HCT116 (cell line): ENCODE data around the gene C2orf80. TPM values are rescaled to one million over a fixed set of nuclear protein-coding genes. Genes with fewer than 3 reads are reported as not detected.
"Not testable (repeated sequence)": the region's sequence is repeated elsewhere in the genome, so short reads cannot be mapped to it uniquely, and the experiment has no call there.

ENCODE experiments used
- ATAC-seq: fragments of 200-7000 bp; cut with Tn5 transposase; 2 replicates; pipeline ENCODE4 v1.9.1; 2020; ENCODE audit warnings: mild to moderate bottlenecking, moderate library complexity
- BruUV-seq: library from RNA; stranded (reverse); fragments of 400-500 nt; replicated peaks from 2 replicates; lab custom pipeline; 2021; lab: Mats Ljungman, UMichigan
- CTCF ChIA-PET: fragments of 300-600 bp; sonication (Branson Sonifier 250); formaldehyde crosslinking; loops from one replicate; lab custom pipeline; 2021; ENCODE audit warnings: antibody characterized with exemption; lab: Charles Lee
- POLR2A ChIA-PET: fragments of 300-600, 350-600 bp; sonication (Branson Sonifier 250); formaldehyde crosslinking; loops from one replicate; lab custom pipeline; 2021; ENCODE audit warnings: antibody characterized with exemption; lab: Charles Lee
- RAD21 ChIA-PET, 2 experiments: fragments of 300-600 bp; sonication (Branson Sonifier 250); formaldehyde crosslinking; loops; one replicate each; lab custom pipeline; 2023; ENCODE audit warnings: low total read pairs in 2 of 2; ENCODE audit not compliant: uncharacterized antibody in 2 of 2, unreplicated experiment in 2 of 2, low non-redundant PET in 1 of 2; lab: Charles Lee
- DNase-seq: peaks from one replicate; pipeline ENCODE4 v3.0.0-alpha.2; 2010; ENCODE audit warnings: low read depth, low spot score
- H2AFZ ChIP-seq: fragments of 200-600 bp; shearing (Covaris generic), sonication (generic); 2 replicates; pipeline ENCODE4 v1.6.1; 2017; ENCODE audit warnings: low read depth, mixed run types, mixed read lengths, antibody characterized with exemption, low read length; ENCODE audit not compliant: poor library complexity, severe bottlenecking
- H3K27ac ChIP-seq: 2 replicates; pipeline ENCODE4 v1.5.1; 2012; ENCODE audit warnings: low read depth, low read length
- H3K27me3 ChIP-seq: fragments of 200-600 bp; sonication (generic); 2 replicates; pipeline ENCODE4 v1.6.1; 2016; ENCODE audit warnings: mixed run types, low read length, mixed read lengths; ENCODE audit not compliant: insufficient read depth
- H3K36me3 ChIP-seq, 2 experiments: fragments of 200-500 bp in 1 of 2; fragments of 200-600 bp in 1 of 2; sonication (Bioruptor generic) in 1 of 2; sonication (generic) in 1 of 2; 2 replicates each; pipeline versions ENCODE4 v1.5.1 to v1.6.1; 2014 to 2016; ENCODE audit warnings: low read length in 2 of 2, inconsistent platforms in 1 of 2, mixed read lengths in 1 of 2, mixed run types in 1 of 2; ENCODE audit not compliant: insufficient read depth in 2 of 2, control insufficient read depth in 1 of 2
- H3K4me1 ChIP-seq, 2 experiments: fragments of 200-600 bp in 1 of 2; sonication (generic) in 1 of 2; 2 replicates each; pipeline versions ENCODE4 v1.5.1 to v1.6.1; 2012 to 2017; ENCODE audit warnings: low read length in 2 of 2, inconsistent platforms in 1 of 2, mild to moderate bottlenecking in 1 of 2, mixed read lengths in 1 of 2, mixed run types in 1 of 2, moderate library complexity in 1 of 2; ENCODE audit not compliant: insufficient read depth in 2 of 2, control insufficient read depth in 1 of 2
- H3K4me2 ChIP-seq: fragments of 200-600 bp; sonication (generic); 2 replicates; pipeline ENCODE4 v1.6.1; 2017; ENCODE audit warnings: mixed run types, low read length, mixed read lengths
- H3K4me3 ChIP-seq, 2 experiments: fragments of 200-600 bp in 1 of 2; sonication (generic) in 1 of 2; replicated peaks in 1 of 2; 2 replicates each; pipeline ENCODE4 v1.5.1; 2011 to 2016; ENCODE audit warnings: low read length in 2 of 2, control low read depth in 1 of 2, low read depth in 1 of 2, mild to moderate bottlenecking in 1 of 2, mixed read lengths in 1 of 2, mixed run types in 1 of 2
- H3K79me2 ChIP-seq: fragments of 200-600 bp; sonication (generic); 2 replicates; pipeline ENCODE4 v1.6.1; 2017; ENCODE audit warnings: mild to moderate bottlenecking, mixed run types, low read length, moderate library complexity, mixed read lengths; ENCODE audit not compliant: insufficient read depth
- H3K9ac ChIP-seq: fragments of 200-600 bp; sonication (generic); 2 replicates; pipeline ENCODE4 v1.6.1; 2016; ENCODE audit warnings: low read length, mixed read lengths
- H3K9me2 ChIP-seq: fragments of 200-600 bp; sonication (generic), shearing (Covaris generic); 2 replicates; pipeline ENCODE4 v1.6.1; 2017; ENCODE audit warnings: mixed run types, mild to moderate bottlenecking, moderate library complexity; ENCODE audit not compliant: insufficient read depth
- H3K9me3 ChIP-seq, 2 experiments: fragments of 200-500 bp in 1 of 2; fragments of 200-600 bp in 1 of 2; sonication (Bioruptor generic) in 1 of 2; sonication (generic) in 1 of 2; 2 replicates each; pipeline ENCODE4 v1.6.1; 2014 to 2017; ENCODE audit warnings: low read length in 2 of 2, mixed read lengths in 2 of 2, inconsistent platforms in 1 of 2, low read depth in 1 of 2, mild to moderate bottlenecking in 1 of 2, mixed run types in 1 of 2, moderate library complexity in 1 of 2; ENCODE audit not compliant: control insufficient read depth in 1 of 2, insufficient read depth in 1 of 2
- H4K20me1 ChIP-seq: fragments of 200-600 bp; sonication (generic), shearing (Covaris generic); 2 replicates; pipeline ENCODE4 v1.6.1; 2017; ENCODE audit warnings: mixed run types, mild to moderate bottlenecking, moderate library complexity; ENCODE audit not compliant: insufficient read depth
- CBX3 ChIP-seq: IDR thresholded peaks from 2 replicates; pipeline ENCODE4 v1.6.1; 2012; ENCODE audit warnings: low read depth
- EGR1 ChIP-seq: IDR thresholded peaks from 2 replicates; pipeline ENCODE4 v1.6.1; 2012; ENCODE audit warnings: low read depth
- EZH2 ChIP-seq: fragments of 200-600 bp; sonication (generic); IDR thresholded peaks from 2 replicates; pipeline ENCODE4 v1.6.1; 2017; ENCODE audit warnings: antibody characterized with exemption, mixed run types
- EZH2phosphoT487 ChIP-seq: fragments of 200-600 bp; IDR thresholded peaks from 2 replicates; pipeline ENCODE4 v1.6.1; 2018; ENCODE audit warnings: antibody characterized with exemption, borderline replicate concordance
- FOSL1 ChIP-seq: IDR thresholded peaks from 2 replicates; pipeline ENCODE4 v1.6.1; 2012; ENCODE audit warnings: low read depth
- JUND ChIP-seq: IDR thresholded peaks from 2 replicates; pipeline ENCODE4 v1.6.1; 2012
- POLR2A ChIP-seq: IDR thresholded peaks from 2 replicates; pipeline ENCODE4 v1.7.0; 2011; ENCODE audit warnings: borderline replicate concordance; ENCODE audit not compliant: insufficient read depth, insufficient read length; ENCODE audit errors: extremely low read depth
- POLR2AphosphoS5 ChIP-seq: IDR thresholded peaks from 2 replicates; pipeline ENCODE4 v1.6.1; 2011; ENCODE audit warnings: mild to moderate bottlenecking, low read depth, low read length, moderate library complexity
- RAD21 ChIP-seq: IDR thresholded peaks from 2 replicates; pipeline ENCODE4 v1.6.1; 2012; ENCODE audit warnings: low read depth, mild to moderate bottlenecking
- SIN3A ChIP-seq: IDR thresholded peaks from 2 replicates; pipeline ENCODE4 v1.6.1; 2012; ENCODE audit warnings: low read depth
- SP1 ChIP-seq: IDR thresholded peaks from 2 replicates; pipeline ENCODE4 v1.6.1; 2012; ENCODE audit warnings: low read depth
- SRF ChIP-seq: IDR thresholded peaks from 2 replicates; pipeline ENCODE4 v1.6.1; 2012; ENCODE audit warnings: low read depth
- TCF7L2 ChIP-seq: IDR thresholded peaks from 2 replicates; pipeline ENCODE4 v1.7.0; 2011; ENCODE audit warnings: borderline replicate concordance, inconsistent platforms; ENCODE audit not compliant: insufficient read depth, insufficient read length; ENCODE audit errors: extremely low read depth
- YY1 ChIP-seq: IDR thresholded peaks from 2 replicates; pipeline ENCODE4 v1.6.1; 2011; ENCODE audit warnings: low read length, low read depth, moderate library complexity, mild to moderate bottlenecking; ENCODE audit not compliant: insufficient replicate concordance; ENCODE audit errors: extremely low read depth
- ZFX ChIP-seq: fragments of 450-650 bp; IDR thresholded peaks from 2 replicates; pipeline ENCODE4 v1.6.1; 2017
- ZNF274 ChIP-seq: fragments of 200-500 bp; sonication (Bioruptor generic); IDR thresholded peaks from 2 replicates; pipeline ENCODE4 v1.6.1; 2014; ENCODE audit warnings: mild to moderate bottlenecking, low read depth, low read length, inconsistent platforms
- intact Hi-C: fragments of 100-400 bp; cut with micrococcal nuclease; formaldehyde crosslinking; loops from 2 replicates; pipeline ENCODE4 v1.10.0; 2022
- total RNA-seq: library from RNA; stranded (reverse); gene quantifications from one replicate; pipeline ENCODE4 v1.2.1, GENCODE V29; 2021; ENCODE audit not compliant: unreplicated experiment
- TF ChIP-seq, protein P1 (sequence below): IDR thresholded peaks from 2 replicates; pipeline ENCODE4 v1.6.1; 2012
- TF ChIP-seq, protein P2 (sequence below): IDR thresholded peaks from 2 replicates; pipeline ENCODE4 v1.6.1; 2012

The C2orf80 gene
- total RNA-seq, 1 experiment from 2014 or later, result not detected

DNA sequence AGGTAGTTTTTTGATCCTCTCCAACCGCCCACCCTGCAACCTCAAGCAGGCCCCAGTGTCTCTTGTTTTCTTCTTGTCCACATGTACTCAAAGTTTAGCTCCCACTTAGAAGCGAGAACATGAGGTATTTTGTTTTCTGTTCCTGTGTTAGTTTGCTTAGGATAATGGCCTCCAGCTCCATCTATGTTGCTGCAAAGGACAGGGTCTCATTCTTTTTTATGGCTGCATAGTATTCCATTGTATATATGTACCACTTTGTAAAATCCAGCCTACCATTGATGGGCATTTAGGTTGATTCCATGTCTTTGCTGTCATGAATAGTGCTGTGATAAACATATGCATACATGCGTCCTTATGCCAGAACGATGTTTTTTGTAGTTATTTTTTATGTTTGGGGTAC lies 62.7 kb downstream of the C2orf80 start:
- H3K9me2 ChIP-seq, result no peaks in the 10 kb centered on the region
- POLR2A ChIA-PET, result no interaction called here

DNA sequence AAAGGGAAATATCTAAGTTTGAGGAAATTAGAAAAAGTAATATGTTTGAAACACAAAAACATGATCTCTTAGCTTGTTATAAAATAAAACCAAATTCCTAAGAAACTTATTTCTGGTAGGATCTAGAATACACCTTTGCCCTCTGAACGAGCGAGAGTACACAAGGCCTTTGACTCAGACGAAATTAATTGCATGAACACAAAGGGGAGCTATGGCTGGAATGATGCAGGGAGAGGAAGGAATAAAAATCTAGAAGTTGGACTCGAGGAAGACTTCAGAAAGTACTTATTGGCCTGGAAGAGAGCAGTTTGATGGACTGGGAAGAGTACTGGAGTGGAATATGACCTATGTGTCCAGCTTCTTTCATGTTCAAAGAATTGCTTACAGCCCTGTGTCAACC lies 64.6 kb downstream of the C2orf80 start:
- BruUV-seq, result no TSS peak
- POLR2A ChIA-PET, result no interaction called here

More for the DNA sequence above, 62.7 kb downstream of the C2orf80 start:
- intact Hi-C loops, result no loop called here
- BruUV-seq, result no TSS peak
- Histone ChIP-seq H3K27ac (no peak overlapping the region), H3K9ac (no peak overlapping the region), H3K27me3 (no peaks in the 10 kb centered on the region), H3K9me3 (no peaks in the 10 kb centered on the region), H3K79me2 (no peaks in the 10 kb centered on the region), H3K4me1 (peaks cover 0 to 7% of the 10 kb centered on the region in 2 experiments; a peak in 2 of 4 replicates), H3K4me3 (no peak overlapping the region), H4K20me1 (no peaks in the 10 kb centered on the region), H2AFZ (no peak overlapping the region), H3K36me3 (no peaks in the 10 kb centered on the region), H3K4me2 (no peak overlapping the region)
- DNase-seq, result no peak
- CTCF ChIA-PET, result no interaction called here
- no peak for TF ChIP-seq ZFX
- no peak for ATAC-seq
- RAD21 ChIA-PET, result no interaction called here

DNA sequence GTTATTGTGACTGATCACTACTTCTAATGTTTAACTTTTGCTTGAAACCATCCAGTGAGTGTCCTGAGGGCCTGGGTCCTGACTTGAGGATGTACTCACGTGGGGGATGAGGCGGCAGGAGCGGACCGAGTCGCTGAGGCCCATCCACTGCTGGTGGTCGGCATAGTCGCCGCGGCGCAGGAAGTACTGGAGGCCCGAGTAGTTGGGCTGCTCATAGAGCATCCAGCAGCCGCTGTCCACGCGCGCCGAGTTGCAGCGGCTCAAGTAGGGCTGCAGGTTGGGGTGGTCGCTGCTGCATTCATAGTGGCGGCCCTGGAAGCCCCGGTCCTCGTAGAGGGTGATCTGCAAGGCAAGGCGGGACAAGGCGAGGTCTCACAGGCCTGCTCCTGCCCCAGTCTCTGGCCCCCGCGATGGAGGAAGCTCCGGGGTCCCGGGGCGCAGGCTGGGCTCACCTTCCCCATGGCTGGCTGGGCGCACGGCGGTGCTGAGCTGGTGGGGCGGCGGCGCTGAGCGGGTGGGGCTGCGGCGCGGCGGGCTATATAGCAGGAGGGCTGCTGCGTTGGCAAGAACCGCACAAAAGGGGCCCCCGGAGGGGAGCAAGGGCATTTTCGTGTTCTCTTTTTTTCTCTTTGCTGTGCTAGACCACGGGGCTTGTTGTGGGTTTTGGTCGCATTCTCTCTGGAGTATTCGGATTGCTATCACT lies 65.7 kb downstream of the C2orf80 start, which contains the start of gene CRYGD:
Gene CRYGD, minus strand, starts transcription at position 512 of the 703 bp plus-strand sequence. Its CDS starts 51 bp downstream, at position 461.
- POLR2A ChIA-PET, H2AFZ ChIP-seq, CTCF ChIA-PET, H4K20me1 ChIP-seq, ATAC-seq, intact Hi-C loops, H3K4me1 ChIP-seq, H3K27me3 ChIP-seq, H3K9me2 ChIP-seq, DNase-seq, H3K27ac ChIP-seq, H3K4me3 ChIP-seq, H3K9ac ChIP-seq, H3K4me2 ChIP-seq, H3K9me3 ChIP-seq, RAD21 ChIA-PET, H3K79me2 ChIP-seq, BruUV-seq, H3K36me3 ChIP-seq: not testable (repeated sequence)

More for the DNA sequence above, 64.6 kb downstream of the C2orf80 start:
- H4K20me1 ChIP-seq, result no peaks in the 10 kb centered on the region
- no peak for ATAC-seq
- intact Hi-C loops, result no loop called here
- H2AFZ ChIP-seq, result no peak overlapping the region
- no peaks in the 10 kb centered on the region for H3K9me2 ChIP-seq
- H3K27ac ChIP-seq, result no peak overlapping the region
- H3K36me3 ChIP-seq, result no peaks in the 10 kb centered on the region
- H3K79me2 ChIP-seq, result no peaks in the 10 kb centered on the region
- H3K4me2 ChIP-seq, result no peak overlapping the region
- no peaks in the 10 kb centered on the region for H3K27me3 ChIP-seq
- TF ChIP-seq POLR2AphosphoS5, result no peak
- no peak for TF ChIP-seq YY1
- TF ChIP-seq TCF7L2, result no peak
- TF ChIP-seq, protein P1, sequence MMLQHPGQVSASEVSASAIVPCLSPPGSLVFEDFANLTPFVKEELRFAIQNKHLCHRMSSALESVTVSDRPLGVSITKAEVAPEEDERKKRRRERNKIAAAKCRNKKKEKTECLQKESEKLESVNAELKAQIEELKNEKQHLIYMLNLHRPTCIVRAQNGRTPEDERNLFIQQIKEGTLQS, result no peak
- no peak for TF ChIP-seq SRF
- no peak for TF ChIP-seq SP1
- no peak for TF ChIP-seq FOSL1
- TF ChIP-seq EGR1, result no peak
- TF ChIP-seq CBX3, result no peak
- no peak for TF ChIP-seq SIN3A
- TF ChIP-seq EZH2, result no peak
- no peak for TF ChIP-seq RAD21
- no peak for TF ChIP-seq EZH2phosphoT487
- no peak for TF ChIP-seq ZFX
- no peak for TF ChIP-seq JUND
- TF ChIP-seq, protein P2, sequence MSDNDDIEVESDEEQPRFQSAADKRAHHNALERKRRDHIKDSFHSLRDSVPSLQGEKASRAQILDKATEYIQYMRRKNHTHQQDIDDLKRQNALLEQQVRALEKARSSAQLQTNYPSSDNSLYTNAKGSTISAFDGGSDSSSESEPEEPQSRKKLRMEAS, result no peak
- no peak for TF ChIP-seq POLR2A
- no peak for TF ChIP-seq ZNF274
- RAD21 ChIA-PET, result no interaction called here
- no peak overlapping the region for H3K9ac ChIP-seq
- CTCF ChIA-PET, result no interaction called here
- no peaks in the 10 kb centered on the region for H3K9me3 ChIP-seq
- H3K4me1 ChIP-seq, result peaks cover 0 to 6% of the 10 kb centered on the region in 2 experiments; a peak in 2 of 4 replicates
- DNase-seq, result no peak
- H3K4me3 ChIP-seq, result no peak overlapping the region
